ENCODE data around the gene ZBTB40. TPM values are rescaled to one million over a fixed set of nuclear protein-coding genes. Genes with fewer than 3 reads are reported as not detected.

ZBTB40 gene
- total RNA-seq, 3 donors from 2014 or later = 14.8 to 28.0 (median 16.7) TPM

DNA sequence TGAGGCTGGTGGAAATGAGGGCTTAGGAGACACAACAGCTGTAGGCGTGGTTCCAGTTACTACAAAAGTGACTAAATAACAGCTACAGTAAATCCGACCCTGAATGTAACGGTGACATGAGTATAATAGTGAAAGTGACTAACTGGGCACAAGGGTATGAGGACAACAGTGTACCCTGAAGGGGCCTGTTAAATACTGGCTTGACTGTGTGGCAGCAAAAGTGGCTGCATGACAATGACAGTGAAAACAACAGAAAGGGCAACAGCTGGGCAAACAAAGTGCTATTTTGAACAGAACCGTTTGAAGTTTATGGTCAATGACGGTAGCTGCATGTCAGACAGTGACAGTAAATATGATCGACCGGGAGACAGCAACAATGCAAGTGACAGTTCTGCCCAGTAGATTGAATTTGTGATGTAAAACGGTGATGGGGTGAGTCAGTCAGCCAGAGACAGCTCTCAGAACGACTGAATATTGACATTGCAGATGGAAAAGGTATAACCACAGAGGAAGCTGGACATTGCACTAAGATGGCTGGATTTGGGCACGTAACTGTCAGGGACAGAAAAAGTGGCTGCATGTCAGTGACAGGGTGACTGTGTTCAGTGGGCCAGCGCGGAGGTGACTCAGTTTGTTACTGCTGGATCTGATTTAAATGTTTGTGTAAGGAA is 1.2 kb upstream of the ZBTB40 start:
- intact Hi-C loops (cut with DNase I, micrococcal nuclease) = no loop called here
- TF ChIP-seq, protein P1, sequence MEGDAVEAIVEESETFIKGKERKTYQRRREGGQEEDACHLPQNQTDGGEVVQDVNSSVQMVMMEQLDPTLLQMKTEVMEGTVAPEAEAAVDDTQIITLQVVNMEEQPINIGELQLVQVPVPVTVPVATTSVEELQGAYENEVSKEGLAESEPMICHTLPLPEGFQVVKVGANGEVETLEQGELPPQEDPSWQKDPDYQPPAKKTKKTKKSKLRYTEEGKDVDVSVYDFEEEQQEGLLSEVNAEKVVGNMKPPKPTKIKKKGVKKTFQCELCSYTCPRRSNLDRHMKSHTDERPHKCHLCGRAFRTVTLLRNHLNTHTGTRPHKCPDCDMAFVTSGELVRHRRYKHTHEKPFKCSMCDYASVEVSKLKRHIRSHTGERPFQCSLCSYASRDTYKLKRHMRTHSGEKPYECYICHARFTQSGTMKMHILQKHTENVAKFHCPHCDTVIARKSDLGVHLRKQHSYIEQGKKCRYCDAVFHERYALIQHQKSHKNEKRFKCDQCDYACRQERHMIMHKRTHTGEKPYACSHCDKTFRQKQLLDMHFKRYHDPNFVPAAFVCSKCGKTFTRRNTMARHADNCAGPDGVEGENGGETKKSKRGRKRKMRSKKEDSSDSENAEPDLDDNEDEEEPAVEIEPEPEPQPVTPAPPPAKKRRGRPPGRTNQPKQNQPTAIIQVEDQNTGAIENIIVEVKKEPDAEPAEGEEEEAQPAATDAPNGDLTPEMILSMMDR (IDR thresholded peaks at IDR 0.05) = no peak
- DNase-seq (no peak), ATAC-seq (peak; percentile 4)
- no peaks in the 10 kb centered on the region for H3K9me3 ChIP-seq
- H3K4me1 ChIP-seq (ENCODE audit: low read depth) = peaks cover 12% of the 10 kb centered on the region
- no peak overlapping the region for H3K4me3 ChIP-seq
- no peaks in the 10 kb centered on the region for H3K36me3 ChIP-seq (ENCODE audit: low read depth)

GRCh38 chr1:22452481-22452957 is 868 bp downstream of the ZBTB40 start:
- ATAC-seq = peak; percentile 48
- TF ChIP-seq, protein P1 (IDR thresholded peaks at IDR 0.05) = no peak
- Histone ChIP-seq H3K4me3 (peak overlapping the region; percentile 93), H3K4me1 (ENCODE audit: low read depth) (peaks cover 12% of the 10 kb centered on the region), H3K9me3 (no peaks in the 10 kb centered on the region), H3K36me3 (ENCODE audit: low read depth) (no peaks in the 10 kb centered on the region)
- intact Hi-C loops (cut with DNase I, micrococcal nuclease) = no loop called here
- DNase-seq = peak in 1 of 3 donors; percentile 45

GRCh38 chr1:22453181-22453580 is 1.5 kb downstream of the ZBTB40 start:
- DNase-seq (no peak), ATAC-seq (no peak)
- H3K4me3 ChIP-seq = no peak overlapping the region
- TF ChIP-seq, protein P1 (IDR thresholded peaks at IDR 0.05) = no peak
- peaks cover 12% of the 10 kb centered on the region for H3K4me1 ChIP-seq (ENCODE audit: low read depth)
- no peaks in the 10 kb centered on the region for H3K9me3 ChIP-seq
- no peaks in the 10 kb centered on the region for H3K36me3 ChIP-seq (ENCODE audit: low read depth)
- intact Hi-C loops (cut with DNase I, micrococcal nuclease) = no loop called here

DNA sequence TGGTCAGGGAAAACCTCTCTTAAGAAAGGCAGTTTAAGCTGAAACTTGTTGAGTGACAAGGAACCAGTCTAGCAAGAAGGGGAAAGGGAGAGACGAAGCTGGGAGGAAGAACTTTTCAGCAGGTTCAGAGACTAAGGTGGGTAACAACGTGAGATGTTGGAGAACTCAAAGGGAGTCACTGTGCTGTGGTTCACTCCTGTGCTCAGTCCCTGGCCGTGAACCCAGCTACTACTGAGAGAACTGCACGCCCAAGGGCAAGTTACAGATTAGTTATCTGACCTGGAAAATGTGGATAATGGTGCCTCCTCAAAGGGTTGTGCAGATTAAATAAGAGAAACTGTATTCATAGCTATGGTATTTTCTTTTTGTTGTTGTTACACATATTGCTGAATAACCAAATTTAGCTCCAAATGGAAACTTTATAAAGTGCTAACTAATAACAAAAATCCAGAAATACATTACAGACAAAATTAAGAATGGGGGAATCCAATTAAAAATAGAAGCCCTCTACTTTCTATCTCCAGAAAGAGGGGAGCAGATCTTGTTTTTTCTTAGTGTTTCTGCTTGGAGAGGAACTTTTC is 2.9 kb downstream of the ZBTB40 start:
- Histone ChIP-seq H3K36me3 (ENCODE audit: low read depth) (no peaks in the 10 kb centered on the region), H3K9me3 (no peaks in the 10 kb centered on the region), H3K4me3 (no peak overlapping the region), H3K4me1 (ENCODE audit: low read depth) (peaks cover 12% of the 10 kb centered on the region)
- intact Hi-C loops (cut with DNase I, micrococcal nuclease) = no loop called here
- TF ChIP-seq, protein P1 (IDR thresholded peaks at IDR 0.05) = no peak
- no peak for ATAC-seq
- DNase-seq = no peak

- no peaks in the 10 kb centered on the region for H3K36me3 ChIP-seq (ENCODE audit: low read depth)
- intact Hi-C loops (cut with DNase I, micrococcal nuclease) = no loop called here
- ATAC-seq (no peak), DNase-seq (no peak)
- H3K9me3 ChIP-seq = no peaks in the 10 kb centered on the region
- TF ChIP-seq, protein P1 (IDR thresholded peaks at IDR 0.05) = no peak
- H3K4me3 ChIP-seq = no peak overlapping the region
- peaks cover 9% of the 10 kb centered on the region for H3K4me1 ChIP-seq (ENCODE audit: low read depth)
These were observed 5.7 kb downstream of the ZBTB40 start for GRCh38 chr1:22457345-22457744.
